Tibial nerve (tissue), 4 donors: ENCODE data around the gene NEMP2. TPM values are rescaled to one million over a fixed set of nuclear protein-coding genes. Genes with fewer than 3 reads are reported as not detected.

Experiments used
- DNase-seq, 2 donors: peaks; one replicate each; pipeline ENCODE4 v3.0.0-alpha.2; 2019; ENCODE audit warnings: low spot score in 2 of 2
- H3K27ac ChIP-seq, 4 donors: fragments of 200-600 bp; sonication (generic) in 3 of 4; one replicate each; pipeline ENCODE4 v1.5.1; 2017 to 2019; ENCODE audit warnings: mild to moderate bottlenecking in 1 of 4
- H3K27me3 ChIP-seq, 2 donors: fragments of 200-600 bp; sonication (generic) in 1 of 2; one replicate each; pipeline versions ENCODE4 v1.5.1 to v1.6.0; 2017 to 2019
- H3K36me3 ChIP-seq, 3 donors: fragments of 200-600 bp; sonication (generic); one replicate each; pipeline ENCODE4 v1.5.1; 2018 to 2019
- H3K4me1 ChIP-seq, 4 donors: fragments of 200-600 bp; sonication (generic) in 3 of 4; one replicate each; pipeline ENCODE4 v1.5.1; 2017 to 2019
- H3K4me3 ChIP-seq, 4 donors: fragments of 200-600 bp; sonication (generic) in 3 of 4; one replicate each; pipeline ENCODE4 v1.5.1; 2017 to 2019; ENCODE audit warnings: mild to moderate bottlenecking in 1 of 4, moderate library complexity in 1 of 4
- H3K9me3 ChIP-seq, 4 donors: fragments of 200-600 bp; sonication (generic) in 3 of 4; one replicate each; pipeline ENCODE4 v1.5.1; 2017 to 2019
- CTCF ChIP-seq, 5 experiments: fragments of 200-600 bp in 3 of 5; fragments of 450-650 bp in 2 of 5; sonication (generic) in 3 of 5; IDR thresholded peaks; one replicate each; pipeline ENCODE4 v1.5.1; 2016 to 2019; ENCODE audit warnings: antibody characterized with exemption in 5 of 5, mild to moderate bottlenecking in 3 of 5, moderate library complexity in 2 of 5
- EP300 ChIP-seq, 2 donors: sonication (generic); formaldehyde crosslinking; IDR thresholded peaks; one replicate each; pipeline ENCODE4 v1.6.1; 2017; ENCODE audit warnings: antibody characterized with exemption in 2 of 2, mild to moderate bottlenecking in 1 of 2
- POLR2A ChIP-seq, 2 donors: fragments of 450-650 bp; IDR thresholded peaks; one replicate each; pipeline ENCODE4 v1.6.1; 2017; ENCODE audit warnings: antibody characterized with exemption in 2 of 2, mild to moderate bottlenecking in 2 of 2, moderate library complexity in 2 of 2
- WGBS, 2 donors: methylation state at CpG; one replicate each; pipeline ENCODE4 v1.1.5; 2018; 5-methylcytosine and 5-hydroxymethylcytosine counted together
- total RNA-seq, 4 donors: library from RNA; depleted of rRNA; stranded (reverse); fragments of >200 nt; gene quantifications; one replicate each; pipeline ENCODE4 v1.1.0, GENCODE V29; 2016

Gene NEMP2
- total RNA-seq, 4 donors from 2014 or later = 1.8 to 7.2 (median 3.1) TPM

DNA sequence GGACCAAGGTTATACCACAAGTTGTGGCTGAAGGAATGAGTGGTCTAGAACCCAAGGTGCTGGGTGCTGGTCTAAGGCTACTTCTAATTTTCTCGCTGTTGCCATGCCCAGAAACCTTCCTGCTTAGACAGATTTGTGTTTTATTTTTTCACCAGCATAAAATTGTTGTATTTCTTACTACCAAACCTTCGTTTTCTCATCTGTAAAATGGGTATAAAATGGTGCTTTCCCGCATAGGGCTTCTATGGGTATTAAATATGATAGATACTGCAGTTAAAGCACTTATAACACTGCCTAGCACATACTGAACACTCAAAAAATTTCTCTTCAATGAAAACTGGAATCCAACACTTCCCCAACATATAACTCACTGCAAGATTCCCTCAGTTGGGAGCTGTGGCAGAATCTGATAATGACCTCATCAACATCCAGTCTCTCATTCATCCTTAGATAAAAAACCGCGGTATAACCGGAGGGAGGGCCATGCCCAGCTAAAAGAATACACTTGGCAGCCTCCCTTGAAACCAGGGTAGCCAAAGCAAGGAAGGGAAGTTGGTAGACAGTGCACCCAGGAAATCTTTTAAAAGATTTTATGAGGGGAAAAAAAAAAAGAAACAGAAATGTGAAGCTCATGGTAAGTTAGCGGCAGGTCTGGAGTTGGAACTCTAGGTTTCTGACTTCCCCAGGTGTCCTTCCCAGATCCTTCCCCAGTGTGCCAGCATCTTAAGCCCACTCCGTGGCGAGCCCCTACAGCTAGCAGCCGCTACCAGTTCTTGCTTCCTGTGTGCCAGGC lies 1.2 kb downstream of the NEMP2 start:
- Histone ChIP-seq H3K27me3 (no peaks in the 10 kb centered on the region), H3K9me3 (peaks cover 0 to 16% (median under 1%) of the 10 kb centered on the region in 4 donors), H3K27ac (peak overlapping the region; percentile 94 to 98 (median 96)), H3K4me3 (peak overlapping the region; percentile 48 to 87 (median 80)), H3K4me1 (peaks cover 0 to 36% (median 18%) of the 10 kb centered on the region in 4 donors), H3K36me3 (no peaks in the 10 kb centered on the region)
- WGBS, 2 donors = 63 to 76% methylated on average over 10 of the region's 10 CpGs
- TF ChIP-seq CTCF (IDR thresholded peaks at IDR 0.05) (no peak), POLR2A (IDR thresholded peaks at IDR 0.05) (no peak), EP300 (IDR thresholded peaks at IDR 0.05) (no peak)
- no peak for DNase-seq

- DNase-seq = no peak
- TF ChIP-seq POLR2A (IDR thresholded peaks at IDR 0.05) (no peak), CTCF (IDR thresholded peaks at IDR 0.05) (no peak), EP300 (IDR thresholded peaks at IDR 0.05) (no peak)
- no peak overlapping the region for H3K4me3 ChIP-seq
- 70 to 79% methylated on average over 4 of the region's 4 CpGs for WGBS, 2 donors
- peaks cover 0 to 8% (median 0%) of the 10 kb centered on the region in 4 donors for H3K9me3 ChIP-seq
- no peak overlapping the region for H3K27ac ChIP-seq
- no peaks in the 10 kb centered on the region for H3K27me3 ChIP-seq
- no peaks in the 10 kb centered on the region for H3K36me3 ChIP-seq
- H3K4me1 ChIP-seq = peaks cover 0 to 36% (median 18%) of the 10 kb centered on the region in 4 donors
These were observed 1.9 kb downstream of the NEMP2 start for GRCh38 chr2:190532581-190532980.

DNA sequence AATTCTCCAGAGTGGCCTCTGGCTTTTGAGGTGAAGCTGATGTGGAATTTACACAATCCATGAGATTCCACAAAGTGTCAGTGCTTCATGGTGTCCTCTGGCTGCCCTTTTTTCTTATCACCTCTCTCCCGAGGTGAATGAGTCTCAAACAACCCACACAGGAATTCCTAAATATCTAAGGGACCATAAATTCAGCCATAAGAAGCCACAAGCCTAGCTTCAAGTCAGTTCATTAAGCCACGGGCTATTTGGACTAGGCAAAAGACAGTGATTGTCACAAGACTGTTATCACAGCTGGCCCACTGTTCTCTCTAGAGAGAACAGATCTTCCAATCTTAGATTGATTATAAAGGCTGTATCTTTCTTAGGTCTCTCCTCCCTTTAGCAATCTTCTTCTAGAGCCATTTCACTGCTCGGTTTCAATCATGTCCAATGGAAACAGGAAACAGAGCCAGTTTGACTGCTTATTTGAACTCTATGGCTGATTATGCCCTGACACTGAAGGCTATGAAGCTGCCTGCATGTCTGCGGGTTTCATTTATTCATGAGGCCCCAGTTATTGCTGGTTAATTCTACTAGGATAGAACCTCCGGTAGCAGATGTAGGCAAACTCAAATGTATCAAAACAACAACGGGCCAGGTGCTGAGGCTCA lies 4.1 kb downstream of the NEMP2 start:
- peaks cover 0 to 31% (median 18%) of the 10 kb centered on the region in 4 donors for H3K4me1 ChIP-seq
- TF ChIP-seq CTCF (IDR thresholded peaks at IDR 0.05) = no peak
- no peak for TF ChIP-seq POLR2A (IDR thresholded peaks at IDR 0.05)
- TF ChIP-seq EP300 (IDR thresholded peaks at IDR 0.05) = no peak
- 30 to 34% methylated on average over 6 of the region's 6 CpGs for WGBS, 2 donors
- H3K27ac ChIP-seq = peak overlapping the region in 3 of 4 donors; percentile 5 to 21 (median 12)
- H3K9me3 ChIP-seq = no peaks in the 10 kb centered on the region
- no peaks in the 10 kb centered on the region for H3K36me3 ChIP-seq
- no peaks in the 10 kb centered on the region for H3K27me3 ChIP-seq
- H3K4me3 ChIP-seq = no peak overlapping the region
- DNase-seq = no peak

DNA sequence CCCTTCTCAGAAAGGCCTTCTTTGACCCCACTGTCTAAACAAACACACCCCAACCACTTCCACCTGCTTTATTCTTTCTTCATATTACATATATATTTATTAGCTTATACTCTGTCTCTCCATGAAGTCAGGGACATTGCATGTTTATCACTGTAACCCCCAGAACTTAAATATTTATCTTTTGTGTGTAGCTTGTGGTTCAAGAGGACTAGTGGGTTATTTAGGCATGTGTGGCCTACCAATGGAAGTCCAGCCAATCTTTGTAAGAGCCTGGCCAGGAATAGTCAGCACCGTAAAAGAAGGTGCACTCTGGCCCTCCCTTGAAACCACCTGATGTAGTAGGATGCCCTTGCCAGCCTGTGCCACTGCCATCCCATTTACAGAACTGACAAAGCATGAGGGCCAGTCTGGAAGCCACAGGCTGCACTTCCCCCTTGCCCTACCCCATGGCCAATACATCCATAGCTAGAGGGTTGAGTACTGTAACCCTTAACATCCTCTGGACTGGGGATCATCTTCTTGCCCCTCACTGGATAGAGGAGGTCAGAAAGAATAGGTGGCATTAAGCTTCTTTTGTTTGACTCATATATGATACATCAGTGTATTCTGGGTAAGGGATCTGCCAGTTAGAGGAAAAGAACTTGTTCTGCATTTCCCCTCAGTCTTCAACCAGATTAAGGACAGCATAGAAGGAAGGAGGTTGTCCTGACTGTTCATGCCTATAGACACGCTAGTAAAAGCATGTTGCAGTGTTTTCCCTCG lies 4.9 kb downstream of the NEMP2 start:
- DNase-seq = no peak
- Histone ChIP-seq H3K4me1 (peaks cover 0 to 31% (median 18%) of the 10 kb centered on the region in 4 donors), H3K9me3 (no peaks in the 10 kb centered on the region), H3K27me3 (no peaks in the 10 kb centered on the region), H3K27ac (peak overlapping the region in 2 of 4 donors; percentile 5 to 21), H3K36me3 (no peaks in the 10 kb centered on the region), H3K4me3 (no peak overlapping the region)
- 26 to 35% methylated on average over 3 of the region's 3 CpGs for WGBS, 2 donors
- no peak for TF ChIP-seq CTCF (IDR thresholded peaks at IDR 0.05)
- TF ChIP-seq EP300 (IDR thresholded peaks at IDR 0.05) = no peak
- TF ChIP-seq POLR2A (IDR thresholded peaks at IDR 0.05) = no peak
